ENCODE results near the gene FBH1. TPM values are rescaled to one million over a fixed set of nuclear protein-coding genes. Genes with fewer than 3 reads are reported as not detected.

FBH1 gene
- total RNA-seq, 6 experiments from 2014 or later = 60.1 to 69.8 (median 64.2) TPM

GRCh38 chr10:5929442-5929841 lies 39.4 kb downstream of the FBH1 start:
- no peak for DNase-seq
- TF ChIP-seq CTCF (IDR thresholded peaks at IDR 0.05) = no peak
- no peaks in the 10 kb centered on the region for H3K9me3 Mint-ChIP-seq
- H3K27ac Mint-ChIP-seq = no peak overlapping the region
- peaks cover 16% of the 10 kb centered on the region for H3K4me1 Mint-ChIP-seq (ENCODE audit: low read depth)
- peaks cover 2% of the 10 kb centered on the region; the same call in 1 of the 2 replicates for H3K27me3 Mint-ChIP-seq (ENCODE audit: insufficient read depth)
- H3K4me3 Mint-ChIP-seq = no peak overlapping the region
- peaks cover 45% of the 10 kb centered on the region for H3K36me3 Mint-ChIP-seq (ENCODE audit: low read depth)

GRCh38 chr10:5930272-5930671 lies 40.2 kb downstream of the FBH1 start:
- Mint-ChIP-seq H3K27me3 (ENCODE audit: insufficient read depth) (peaks cover 2% of the 10 kb centered on the region; the same call in 1 of the 2 replicates), H3K27ac (no peak overlapping the region; the same call in 1 of the 2 replicates), H3K36me3 (ENCODE audit: low read depth) (peaks cover 40% of the 10 kb centered on the region), H3K9me3 (no peaks in the 10 kb centered on the region), H3K4me1 (ENCODE audit: low read depth) (peaks cover 16% of the 10 kb centered on the region), H3K4me3 (no peak overlapping the region)
- TF ChIP-seq CTCF (IDR thresholded peaks at IDR 0.05) = no peak
- no peak for DNase-seq

- TF ChIP-seq CTCF (IDR thresholded peaks at IDR 0.05) = no peak
- no peak for DNase-seq
- Mint-ChIP-seq H3K27ac (no peak overlapping the region), H3K27me3 (ENCODE audit: insufficient read depth) (peaks cover 2% of the 10 kb centered on the region; the same call in 1 of the 2 replicates), H3K4me1 (ENCODE audit: low read depth) (peaks cover 4% of the 10 kb centered on the region), H3K4me3 (no peak overlapping the region), H3K9me3 (no peaks in the 10 kb centered on the region), H3K36me3 (ENCODE audit: low read depth) (peaks cover 36% of the 10 kb centered on the region)
Measured at GRCh38 chr10:5932345-5932744, 42.3 kb downstream of the FBH1 start.

GRCh38 chr10:5933909-5934546 lies 44.0 kb downstream of the FBH1 start:
- Mint-ChIP-seq H3K27me3 (ENCODE audit: insufficient read depth) (peaks cover 2% of the 10 kb centered on the region; the same call in 1 of the 2 replicates), H3K36me3 (ENCODE audit: low read depth) (peaks cover 44% of the 10 kb centered on the region), H3K27ac (no peak overlapping the region), H3K9me3 (no peaks in the 10 kb centered on the region), H3K4me3 (no peak overlapping the region), H3K4me1 (ENCODE audit: low read depth) (no peaks in the 10 kb centered on the region)
- no peak for TF ChIP-seq CTCF (IDR thresholded peaks at IDR 0.05)
- DNase-seq = no peak

- TF ChIP-seq CTCF (IDR thresholded peaks at IDR 0.05) = no peak
- H3K27me3 Mint-ChIP-seq (ENCODE audit: insufficient read depth) = peaks cover 2% of the 10 kb centered on the region; the same call in 1 of the 2 replicates
- no peak overlapping the region for H3K27ac Mint-ChIP-seq
- DNase-seq = no peak
- peaks cover 29% of the 10 kb centered on the region for H3K36me3 Mint-ChIP-seq (ENCODE audit: low read depth)
- no peaks in the 10 kb centered on the region for H3K9me3 Mint-ChIP-seq
- H3K4me3 Mint-ChIP-seq = no peak overlapping the region
- no peaks in the 10 kb centered on the region for H3K4me1 Mint-ChIP-seq (ENCODE audit: low read depth)
Measured at GRCh38 chr10:5935628-5936027, 45.6 kb downstream of the FBH1 start.

Data from HFFc6 (cell line).